Breast epithelium (tissue), 4 donors: ENCODE measurements around the gene SFMBT1. TPM values are rescaled to one million over a fixed set of nuclear protein-coding genes. Genes with fewer than 3 reads are reported as not detected.

Source experiments
- DNase-seq, 2 donors: peaks; one replicate each; pipeline ENCODE4 v3.0.0-alpha.2; 2019; ENCODE audit warnings: low spot score in 2 of 2
- H3K27ac ChIP-seq, 2 donors: fragments of 200-600 bp; sonication (generic) in 1 of 2; one replicate each; pipeline ENCODE4 v1.5.1; 2016 to 2019; ENCODE audit warnings: mild to moderate bottlenecking in 1 of 2
- H3K27me3 ChIP-seq, 2 donors: fragments of 200-600 bp; sonication (generic) in 1 of 2; one replicate each; pipeline versions ENCODE4 v1.5.1 to v1.6.0; 2017 to 2019; ENCODE audit warnings: control low read depth in 1 of 2, mild to moderate bottlenecking in 1 of 2
- H3K36me3 ChIP-seq: fragments of 200-600 bp; one replicate; pipeline ENCODE4 v1.5.1; 2019
- H3K4me1 ChIP-seq, 2 donors: fragments of 200-600 bp; sonication (generic); one replicate each; pipeline ENCODE4 v1.5.1; 2016 to 2019; ENCODE audit warnings: control low read depth in 1 of 2
- H3K4me3 ChIP-seq, 3 donors: fragments of 200-600 bp; sonication (generic); 1 replicate in 2 of 3; 2 replicates in 1 of 3; pipeline ENCODE4 v1.5.1; 2016 to 2019; ENCODE audit warnings: mild to moderate bottlenecking in 3 of 3, moderate library complexity in 2 of 3
- H3K9me3 ChIP-seq, 2 donors: fragments of 200-600 bp; sonication (generic) in 1 of 2; one replicate each; pipeline ENCODE4 v1.5.1; 2016 to 2019; ENCODE audit warnings: control low read depth in 1 of 2
- CTCF ChIP-seq, 3 donors: fragments of 450-650 bp; IDR thresholded peaks; one replicate each; pipeline ENCODE4 v1.5.1; 2016 to 2017; ENCODE audit warnings: antibody characterized with exemption in 3 of 3, mild to moderate bottlenecking in 3 of 3, moderate library complexity in 3 of 3
- POLR2A ChIP-seq: fragments of 450-650 bp; IDR thresholded peaks from one replicate; pipeline ENCODE4 v1.6.1; 2016; ENCODE audit warnings: antibody characterized with exemption, mild to moderate bottlenecking, moderate library complexity
- POLR2AphosphoS5 ChIP-seq, 3 donors: sonication (generic); formaldehyde crosslinking; IDR thresholded peaks; one replicate each; pipeline ENCODE4 v1.6.1; 2017; ENCODE audit warnings: antibody characterized with exemption in 3 of 3
- intact Hi-C: fragments of 100-400 bp; cut with DNase I; formaldehyde crosslinking; loops from one replicate; pipeline ENCODE4 v1.15.1; 2023; ENCODE audit warnings: low total_unique reads
- total RNA-seq, 3 donors: library from RNA; depleted of rRNA; stranded (reverse); fragments of >200 nt; gene quantifications; one replicate each; pipeline ENCODE4 v1.1.0, GENCODE V29; 2016

SFMBT1 gene
- total RNA-seq, 3 donors from 2014 or later, result 17.9 to 35.1 (median 30.2) TPM

DNA sequence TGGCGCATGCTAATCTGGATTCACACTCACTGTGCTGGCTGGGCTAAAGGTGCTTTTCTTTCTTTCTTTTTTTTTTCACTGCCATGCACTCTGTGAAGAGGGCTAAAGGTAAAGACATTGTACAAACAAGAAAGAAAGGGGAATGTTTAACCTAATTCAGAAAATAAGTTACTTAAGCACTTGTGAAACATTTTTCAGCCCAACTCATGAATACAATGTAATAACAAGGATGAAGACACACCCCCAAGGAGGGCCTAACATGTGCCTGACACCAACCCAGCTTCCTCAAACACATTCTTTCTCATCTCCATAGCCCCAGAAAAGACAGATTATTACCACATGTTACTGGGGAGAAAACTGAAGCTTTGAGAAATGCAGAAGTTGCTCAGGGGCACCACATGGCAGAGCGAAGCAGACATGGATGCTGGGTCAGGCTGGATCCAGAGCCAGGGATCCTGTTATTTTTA, 154.2 kb downstream of the SFMBT1 start:
- H3K27ac ChIP-seq, result peak overlapping the region; percentile 73 to 77
- DNase-seq, result no peak
- H3K9me3 ChIP-seq, result no peaks in the 10 kb centered on the region
- H3K4me3 ChIP-seq, result no peak overlapping the region
- TF ChIP-seq CTCF (IDR thresholded peaks at IDR 0.05), result no peak
- no peak for TF ChIP-seq POLR2AphosphoS5 (IDR thresholded peaks at IDR 0.05)
- no peak for TF ChIP-seq POLR2A
- H3K27me3 ChIP-seq, result no peaks in the 10 kb centered on the region
- peaks cover 0 to 6% of the 10 kb centered on the region in 2 donors for H3K4me1 ChIP-seq
- intact Hi-C loops, result no loop called here
- H3K36me3 ChIP-seq, result no peaks in the 10 kb centered on the region

DNA sequence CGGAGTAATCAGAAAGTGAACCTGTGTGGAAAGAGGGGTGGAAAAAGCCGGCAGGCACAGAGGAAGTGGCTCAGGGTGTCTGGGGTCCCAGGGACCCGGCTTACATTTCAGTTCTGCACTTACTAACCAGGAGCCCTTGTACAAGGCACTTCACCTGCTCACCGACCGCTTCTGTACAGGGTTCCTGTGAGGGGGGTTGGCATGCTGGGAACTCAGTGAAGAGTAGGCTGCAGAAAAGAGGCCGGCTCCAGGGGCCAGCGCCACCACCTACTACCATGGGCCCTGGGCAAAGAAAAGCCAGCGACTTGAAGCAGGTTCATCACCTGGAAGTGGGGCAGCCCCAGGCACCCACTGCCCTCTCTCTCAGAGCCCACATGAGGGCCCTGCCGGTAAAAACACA, 154.7 kb downstream of the SFMBT1 start:
- Histone ChIP-seq H3K4me1 (peaks cover 0 to 6% of the 10 kb centered on the region in 2 donors), H3K9me3 (no peaks in the 10 kb centered on the region), H3K27ac (peak overlapping the region; percentile 73 to 77), H3K4me3 (no peak overlapping the region), H3K36me3 (no peaks in the 10 kb centered on the region), H3K27me3 (no peaks in the 10 kb centered on the region)
- no peak for TF ChIP-seq CTCF (IDR thresholded peaks at IDR 0.05)
- no peak for TF ChIP-seq POLR2AphosphoS5 (IDR thresholded peaks at IDR 0.05)
- TF ChIP-seq POLR2A, result no peak
- intact Hi-C loops, result no loop called here
- DNase-seq, result no peak

GRCh38 chr3:52890735-52891134, 155.1 kb downstream of the SFMBT1 start:
- Histone ChIP-seq H3K4me1 (peaks cover 0 to 6% of the 10 kb centered on the region in 2 donors), H3K27me3 (no peaks in the 10 kb centered on the region), H3K4me3 (no peak overlapping the region), H3K36me3 (no peaks in the 10 kb centered on the region), H3K9me3 (no peaks in the 10 kb centered on the region), H3K27ac (no peak overlapping the region)
- intact Hi-C loops, result no loop called here
- DNase-seq, result no peak
- TF ChIP-seq CTCF (IDR thresholded peaks at IDR 0.05), result no peak
- TF ChIP-seq POLR2A, result no peak
- TF ChIP-seq POLR2AphosphoS5 (IDR thresholded peaks at IDR 0.05), result no peak

DNA sequence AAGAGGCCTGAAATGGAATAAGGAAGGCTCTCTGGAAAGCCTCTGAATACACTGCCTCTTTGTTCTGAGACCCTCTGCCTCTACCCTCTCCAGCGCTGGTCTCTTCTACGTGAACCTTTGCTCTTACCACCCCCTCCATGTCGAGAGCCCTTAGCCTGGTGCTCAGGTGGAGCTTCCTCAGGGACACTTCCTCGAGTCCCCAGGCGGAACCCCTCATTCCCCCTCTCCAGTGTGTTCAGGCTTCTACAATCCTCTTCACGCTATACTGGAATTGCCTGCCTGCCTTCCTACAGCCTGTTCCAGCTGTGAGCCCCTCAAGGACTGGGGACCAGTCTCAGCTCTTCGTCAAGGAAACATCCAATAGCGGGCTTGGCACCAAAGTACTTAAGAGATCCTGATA, 156.0 kb downstream of the SFMBT1 start:
- intact Hi-C loops, result no loop called here
- H3K4me1 ChIP-seq, result peaks cover 0 to 6% of the 10 kb centered on the region in 2 donors
- no peak overlapping the region for H3K27ac ChIP-seq
- no peak for DNase-seq
- TF ChIP-seq POLR2AphosphoS5 (IDR thresholded peaks at IDR 0.05) (no peak), CTCF (IDR thresholded peaks at IDR 0.05) (no peak), POLR2A (no peak)
- H3K36me3 ChIP-seq, result no peaks in the 10 kb centered on the region
- H3K27me3 ChIP-seq, result no peaks in the 10 kb centered on the region
- H3K4me3 ChIP-seq, result no peak overlapping the region
- no peaks in the 10 kb centered on the region for H3K9me3 ChIP-seq

DNA sequence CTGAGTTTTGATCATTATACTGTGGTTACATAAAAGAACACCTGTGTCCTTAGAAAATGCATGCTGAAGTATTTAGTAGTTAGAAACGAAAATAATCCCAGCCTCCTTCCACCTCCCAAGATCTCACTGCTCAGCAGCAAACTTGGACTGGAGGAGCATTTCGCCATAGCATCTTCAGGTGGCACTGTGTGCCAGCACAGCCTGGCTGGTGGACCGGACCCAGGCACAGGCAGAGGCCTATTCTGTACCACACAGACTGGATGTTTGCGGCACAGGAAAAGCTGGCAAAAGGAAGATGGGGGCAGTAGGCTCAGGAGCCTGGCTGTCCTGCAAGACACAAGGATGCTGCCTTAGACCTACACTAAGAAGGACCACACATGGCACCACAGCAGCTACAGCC, 158.7 kb downstream of the SFMBT1 start:
- Histone ChIP-seq H3K27me3 (no peaks in the 10 kb centered on the region), H3K4me3 (no peak overlapping the region), H3K9me3 (no peaks in the 10 kb centered on the region), H3K27ac (no peak overlapping the region), H3K4me1 (peaks cover 0 to 5% of the 10 kb centered on the region in 2 donors), H3K36me3 (no peaks in the 10 kb centered on the region)
- DNase-seq, result no peak
- TF ChIP-seq POLR2AphosphoS5 (IDR thresholded peaks at IDR 0.05), result no peak
- no peak for TF ChIP-seq CTCF (IDR thresholded peaks at IDR 0.05)
- TF ChIP-seq POLR2A, result no peak
- intact Hi-C loops, result no loop called here
